ENCODE measurements around the gene LHFPL3.

- no peak for TF ChIP-seq EZH2 (optimal IDR thresholded peaks at IDR 0.05; ENCODE audit: low read depth, low read length)
- no peak for TF ChIP-seq CTCF (IDR thresholded peaks at IDR 0.05; ENCODE audit: low read length)
These were observed 572.3 kb downstream of the LHFPL3 start for GRCh38 chr7:104900525-104901239.
